Dendritic cell treated with granulocyte-macrophage colony-stimulating factor and Interleukin-4, amounts not matched to agents 40 ng/mL and 50 ng/mL, for 4 days (primary cell): ENCODE data around the gene METTL21C.

Experiments used
- H3K27ac Mint-ChIP-seq: one replicate; pipeline ENCODE4 v1.8.0; 2022; ENCODE audit warnings: mild to moderate bottlenecking, mixed read lengths
- H3K27me3 Mint-ChIP-seq: one replicate; pipeline ENCODE4 v1.8.0; 2022; ENCODE audit warnings: mild to moderate bottlenecking, mixed read lengths
- H3K36me3 Mint-ChIP-seq: one replicate; pipeline ENCODE4 v1.8.0; 2022; ENCODE audit warnings: low read depth, mixed read lengths
- H3K4me1 Mint-ChIP-seq: one replicate; pipeline ENCODE4 v1.8.0; 2022; ENCODE audit warnings: low read depth, mixed read lengths
- H3K4me3 Mint-ChIP-seq: one replicate; pipeline ENCODE4 v1.8.0; 2022; ENCODE audit warnings: mild to moderate bottlenecking, moderate library complexity, mixed read lengths
- H3K9me3 Mint-ChIP-seq: one replicate; pipeline ENCODE4 v1.8.0; 2022; ENCODE audit warnings: mixed read lengths
- intact Hi-C: fragments of 100-400 bp; cut with micrococcal nuclease; formaldehyde crosslinking; loops from one replicate; pipeline ENCODE4 v1.15.0; 2022

Gene METTL21C

GRCh38 chr13:102694937-102695336, at the start of gene METTL21C:
Gene METTL21C, minus strand, starts transcription at chr13:102695044. Its CDS starts 546 bp downstream, at chr13:102694498.
- H3K4me3 Mint-ChIP-seq = no peak within 1 kb of the TSS
- intact Hi-C loops = no loop called here
- no peaks in the 10 kb centered on the region for H3K36me3 Mint-ChIP-seq
- no peaks in the 10 kb centered on the region for H3K4me1 Mint-ChIP-seq
- peaks cover 10% of the 10 kb centered on the region for H3K27me3 Mint-ChIP-seq
- peaks cover 9% of the 10 kb centered on the region for H3K9me3 Mint-ChIP-seq
- H3K27ac Mint-ChIP-seq = no peak within 1 kb of the TSS

GRCh38 chr13:102742506-102742905, 47.7 kb upstream of the METTL21C start:
- H3K4me1 Mint-ChIP-seq = no peaks in the 10 kb centered on the region
- no peak overlapping the region for H3K27ac Mint-ChIP-seq
- peaks cover 26% of the 10 kb centered on the region for H3K9me3 Mint-ChIP-seq
- H3K36me3 Mint-ChIP-seq = no peaks in the 10 kb centered on the region
- intact Hi-C loops = no loop called here
- H3K27me3 Mint-ChIP-seq = peaks cover 3% of the 10 kb centered on the region
- no peak overlapping the region for H3K4me3 Mint-ChIP-seq

GRCh38 chr13:102742101-102742500, 47.3 kb upstream of the METTL21C start:
- H3K27me3 Mint-ChIP-seq = peaks cover 3% of the 10 kb centered on the region

DNA sequence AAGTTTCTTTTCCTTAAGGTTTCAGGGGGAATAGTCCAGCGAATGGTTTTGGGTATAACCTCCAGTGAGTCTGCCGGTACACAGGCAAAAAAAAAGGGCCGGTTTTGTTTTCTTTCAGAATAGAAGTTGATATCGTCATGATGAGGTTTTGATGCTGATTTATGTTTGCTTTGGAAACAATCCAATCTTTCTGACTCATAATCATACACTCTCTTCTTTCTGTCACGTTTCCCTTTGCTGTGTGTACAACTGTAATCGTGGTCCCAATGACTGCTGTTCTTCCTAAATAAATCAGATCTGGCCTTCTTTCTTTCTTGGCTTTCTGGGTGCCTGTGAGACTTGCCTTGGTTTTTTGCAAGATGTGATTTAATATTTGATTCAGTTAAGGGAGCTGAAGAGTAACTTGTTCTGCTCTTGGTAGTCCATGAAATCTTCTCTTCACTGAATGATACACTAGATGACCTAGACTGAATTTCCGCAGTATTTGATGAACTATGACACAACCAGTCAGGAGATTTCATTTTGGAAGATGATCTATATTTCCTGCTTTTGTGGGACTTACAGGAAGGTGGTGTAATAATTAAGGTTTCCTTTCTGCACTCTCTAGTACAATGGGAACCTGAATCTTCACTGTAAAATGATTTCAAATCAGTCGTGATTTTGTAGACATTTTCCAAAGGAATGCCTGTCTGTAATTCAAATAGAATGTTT, 34.9 kb upstream of the METTL21C start:
- Mint-ChIP-seq H3K27me3 (peaks cover 6% of the 10 kb centered on the region), H3K27ac (no peak overlapping the region), H3K4me3 (no peak overlapping the region), H3K4me1 (peaks cover 11% of the 10 kb centered on the region), H3K36me3 (no peaks in the 10 kb centered on the region), H3K9me3 (no peaks in the 10 kb centered on the region)
- intact Hi-C loops = no loop called here

More at GRCh38 chr13:102742101-102742500, 47.3 kb upstream of the METTL21C start:
- Mint-ChIP-seq H3K9me3 (peaks cover 25% of the 10 kb centered on the region), H3K36me3 (no peaks in the 10 kb centered on the region), H3K4me1 (no peaks in the 10 kb centered on the region), H3K4me3 (no peak overlapping the region), H3K27ac (no peak overlapping the region)
- intact Hi-C loops = no loop called here

DNA sequence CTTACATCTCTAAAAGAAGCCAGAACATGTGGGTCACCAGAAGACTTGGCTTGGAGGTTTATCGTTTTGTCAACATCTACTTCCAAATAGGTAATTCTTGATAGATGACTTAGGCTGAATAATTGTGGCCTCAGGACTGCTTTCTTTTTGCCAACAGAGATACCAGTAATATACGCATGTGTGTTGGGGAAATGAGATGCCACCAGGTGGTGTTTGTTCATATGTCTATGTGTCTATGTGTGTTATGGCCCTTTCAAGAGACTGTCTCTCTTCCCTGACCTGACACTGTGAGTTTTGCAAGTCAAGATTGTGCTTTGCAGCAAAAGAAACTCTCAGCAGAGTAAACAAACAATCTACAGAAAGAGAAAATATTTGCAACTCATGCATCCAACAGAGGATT, 31.6 kb upstream of the METTL21C start:
- Mint-ChIP-seq H3K9me3 (no peaks in the 10 kb centered on the region), H3K36me3 (no peaks in the 10 kb centered on the region)

GRCh38 chr13:102724923-102725322, 30.1 kb upstream of the METTL21C start:
- Mint-ChIP-seq H3K36me3 (no peaks in the 10 kb centered on the region), H3K27ac (no peak overlapping the region), H3K9me3 (no peaks in the 10 kb centered on the region), H3K4me1 (peaks cover 6% of the 10 kb centered on the region), H3K27me3 (peaks cover 2% of the 10 kb centered on the region), H3K4me3 (no peak overlapping the region)
- intact Hi-C loops = loop anchor here (2.0 kb wide), 1 partner anchor 144 kb away; no protein-coding TSS in a partner anchor

More for the DNA sequence above, 31.6 kb upstream of the METTL21C start:
- intact Hi-C loops = no loop called here
- peaks cover 2% of the 10 kb centered on the region for H3K27me3 Mint-ChIP-seq
- H3K4me1 Mint-ChIP-seq = peaks cover 7% of the 10 kb centered on the region
- no peak overlapping the region for H3K4me3 Mint-ChIP-seq
- no peak overlapping the region for H3K27ac Mint-ChIP-seq

DNA sequence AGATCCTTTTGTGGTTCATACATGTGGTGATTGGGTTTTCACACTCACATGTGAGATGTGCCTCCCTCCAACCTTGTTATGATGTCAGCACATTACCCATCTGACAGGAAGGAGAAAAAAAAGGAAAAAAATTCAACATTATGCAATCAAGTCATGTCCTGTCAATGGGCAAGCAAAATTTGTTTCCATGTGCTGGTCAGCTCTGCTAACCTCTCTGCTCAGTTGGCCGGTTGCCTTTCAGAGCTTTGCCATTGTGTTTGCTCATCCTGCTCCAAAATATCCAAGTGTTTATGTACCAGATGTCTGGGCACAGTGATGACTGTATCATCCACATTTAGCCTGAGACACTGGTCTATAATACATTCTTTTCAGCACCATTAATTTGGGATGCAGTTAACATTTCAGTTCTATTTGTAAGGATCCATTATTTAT, 27.0 kb upstream of the METTL21C start:
- Mint-ChIP-seq H3K36me3 (no peaks in the 10 kb centered on the region), H3K4me3 (no peak overlapping the region), H3K4me1 (no peaks in the 10 kb centered on the region), H3K27ac (no peak overlapping the region), H3K9me3 (no peaks in the 10 kb centered on the region), H3K27me3 (no peaks in the 10 kb centered on the region)
- intact Hi-C loops = no loop called here

- no peaks in the 10 kb centered on the region for H3K9me3 Mint-ChIP-seq
- H3K27ac Mint-ChIP-seq = no peak overlapping the region
- H3K27me3 Mint-ChIP-seq = peaks cover 1% of the 10 kb centered on the region
- no peak overlapping the region for H3K4me3 Mint-ChIP-seq
- intact Hi-C loops = no loop called here
- no peaks in the 10 kb centered on the region for H3K36me3 Mint-ChIP-seq
- H3K4me1 Mint-ChIP-seq = peaks cover 6% of the 10 kb centered on the region
These were observed 23.9 kb upstream of the METTL21C start for GRCh38 chr13:102718746-102719145.

GRCh38 chr13:102715447-102715846, 20.6 kb upstream of the METTL21C start:
- Mint-ChIP-seq H3K27me3 (peaks cover 1% of the 10 kb centered on the region), H3K9me3 (no peaks in the 10 kb centered on the region), H3K4me1 (peaks cover 6% of the 10 kb centered on the region), H3K36me3 (no peaks in the 10 kb centered on the region), H3K27ac (no peak overlapping the region), H3K4me3 (no peak overlapping the region)
- intact Hi-C loops = no loop called here

DNA sequence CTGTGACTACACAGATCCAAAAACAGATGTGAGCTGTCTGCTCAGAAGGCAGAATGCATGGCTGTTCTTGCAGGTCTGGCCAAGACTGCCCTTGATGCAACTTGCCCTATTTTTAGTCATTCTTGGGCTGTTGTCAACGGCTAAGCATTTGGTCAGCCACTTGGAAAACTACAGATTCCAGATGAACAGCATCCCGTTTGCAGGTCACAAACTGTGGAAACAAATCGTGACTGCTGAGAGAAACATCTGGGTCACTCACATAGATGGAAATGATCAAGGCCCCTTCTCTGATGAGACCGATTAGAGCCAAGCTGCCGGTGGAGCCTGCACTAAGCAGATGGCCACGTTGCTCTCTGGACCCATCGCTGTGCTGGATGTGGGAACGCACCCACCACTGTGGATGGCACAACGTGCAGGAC, 15.4 kb upstream of the METTL21C start:
- H3K36me3 Mint-ChIP-seq = no peaks in the 10 kb centered on the region
- H3K4me3 Mint-ChIP-seq = no peak overlapping the region
- peaks cover 2% of the 10 kb centered on the region for H3K4me1 Mint-ChIP-seq
- no peak overlapping the region for H3K27ac Mint-ChIP-seq
- no peaks in the 10 kb centered on the region for H3K9me3 Mint-ChIP-seq
- no peaks in the 10 kb centered on the region for H3K27me3 Mint-ChIP-seq
- intact Hi-C loops = no loop called here

- no peaks in the 10 kb centered on the region for H3K36me3 Mint-ChIP-seq
- no peak overlapping the region for H3K27ac Mint-ChIP-seq
- no peaks in the 10 kb centered on the region for H3K9me3 Mint-ChIP-seq
- intact Hi-C loops = no loop called here
- H3K27me3 Mint-ChIP-seq = no peaks in the 10 kb centered on the region
- H3K4me3 Mint-ChIP-seq = no peak overlapping the region
- H3K4me1 Mint-ChIP-seq = no peaks in the 10 kb centered on the region
These were observed 14.7 kb upstream of the METTL21C start for GRCh38 chr13:102709536-102709935.

DNA sequence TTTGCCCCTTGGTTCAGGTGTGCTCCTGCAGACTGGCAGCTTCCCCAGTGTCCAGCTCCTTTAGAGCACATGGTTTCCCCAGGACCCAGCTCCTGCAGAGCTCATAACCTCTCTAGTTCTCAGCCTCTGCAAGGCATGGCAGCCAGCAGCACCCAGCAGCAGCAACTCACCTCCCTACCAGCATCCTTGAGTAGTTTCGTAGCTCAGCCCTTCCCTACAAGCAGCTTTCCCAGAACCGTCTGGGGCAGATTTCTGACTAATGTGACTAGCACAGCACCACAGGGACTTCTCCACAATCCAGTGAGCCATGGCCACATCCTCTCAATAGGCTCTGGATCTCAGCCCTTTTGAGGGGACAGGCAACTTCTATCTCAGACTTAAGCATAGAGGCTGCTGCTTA, 14.1 kb upstream of the METTL21C start:
- H3K36me3 Mint-ChIP-seq = no peaks in the 10 kb centered on the region
- intact Hi-C loops = no loop called here
- H3K9me3 Mint-ChIP-seq = no peaks in the 10 kb centered on the region
- no peaks in the 10 kb centered on the region for H3K4me1 Mint-ChIP-seq
- H3K27ac Mint-ChIP-seq = no peak overlapping the region
- H3K27me3 Mint-ChIP-seq = no peaks in the 10 kb centered on the region
- H3K4me3 Mint-ChIP-seq = no peak overlapping the region

- no peak overlapping the region for H3K4me3 Mint-ChIP-seq
- H3K4me1 Mint-ChIP-seq = no peaks in the 10 kb centered on the region
- intact Hi-C loops = no loop called here
- no peaks in the 10 kb centered on the region for H3K36me3 Mint-ChIP-seq
- H3K27ac Mint-ChIP-seq = no peak overlapping the region
- H3K9me3 Mint-ChIP-seq = no peaks in the 10 kb centered on the region
- H3K27me3 Mint-ChIP-seq = no peaks in the 10 kb centered on the region
These were observed 13.4 kb upstream of the METTL21C start for GRCh38 chr13:102708211-102708610.

- Mint-ChIP-seq H3K27me3 (no peaks in the 10 kb centered on the region), H3K4me3 (no peak overlapping the region), H3K36me3 (no peaks in the 10 kb centered on the region), H3K4me1 (no peaks in the 10 kb centered on the region), H3K27ac (no peak overlapping the region), H3K9me3 (no peaks in the 10 kb centered on the region)
- intact Hi-C loops = no loop called here
These were observed 12.6 kb upstream of the METTL21C start for GRCh38 chr13:102707467-102707866.
